C4-2B (cell line): ENCODE results near the gene CR1L.
"Not testable (repeated sequence)": the region's sequence is repeated elsewhere in the genome, so short reads cannot be mapped to it uniquely, and the experiment has no call there.

Source experiments
- CTCF ChIP-seq: fragments of 450-650 bp; conservative IDR thresholded peaks from 2 replicates; pipeline ENCODE4 v1.5.1; 2017; ENCODE audit warnings: mild to moderate bottlenecking
- ZFX ChIP-seq: fragments of 450-650 bp; IDR thresholded peaks from 2 replicates; pipeline ENCODE4 v1.6.1; 2017

- TF ChIP-seq CTCF, ZFX: not testable (repeated sequence)
These were observed 10.6 kb upstream of the CR1L start for GRCh38 chr1:207634293-207634692.
